Measurements from ENCODE around the gene UBAC1. TPM values are rescaled to one million over a fixed set of nuclear protein-coding genes. Genes with fewer than 3 reads are reported as not detected.

UBAC1 gene
- total RNA-seq, 4 donors from 2014 or later: 89.3 to 99.3 (median 96.9) TPM

DNA sequence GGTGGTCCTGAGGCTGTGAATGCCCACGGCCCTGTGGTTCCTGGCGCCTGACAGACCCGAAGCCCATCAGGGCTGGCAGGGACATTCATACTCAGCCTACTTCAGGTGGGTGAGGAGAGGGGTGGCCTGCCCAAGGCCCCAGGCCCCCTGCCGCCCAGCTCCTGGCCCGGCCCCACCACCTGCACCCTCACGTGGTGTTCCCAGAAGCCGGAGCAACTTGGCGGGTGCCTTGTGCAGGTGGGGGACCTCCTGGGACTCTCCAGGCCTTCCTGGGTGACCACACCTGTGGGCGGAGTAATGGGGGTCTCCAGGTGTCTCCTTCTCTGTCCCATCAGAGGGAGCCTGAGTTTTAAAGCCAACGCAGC lies 36.8 kb upstream of the UBAC1 start:
- 72 to 95% methylated on average over 4 to 7 of the region's 10 CpGs for WGBS, 2 donors
- TF ChIP-seq POLR2A (IDR thresholded peaks at IDR 0.05): no peak
- TF ChIP-seq, protein P1, sequence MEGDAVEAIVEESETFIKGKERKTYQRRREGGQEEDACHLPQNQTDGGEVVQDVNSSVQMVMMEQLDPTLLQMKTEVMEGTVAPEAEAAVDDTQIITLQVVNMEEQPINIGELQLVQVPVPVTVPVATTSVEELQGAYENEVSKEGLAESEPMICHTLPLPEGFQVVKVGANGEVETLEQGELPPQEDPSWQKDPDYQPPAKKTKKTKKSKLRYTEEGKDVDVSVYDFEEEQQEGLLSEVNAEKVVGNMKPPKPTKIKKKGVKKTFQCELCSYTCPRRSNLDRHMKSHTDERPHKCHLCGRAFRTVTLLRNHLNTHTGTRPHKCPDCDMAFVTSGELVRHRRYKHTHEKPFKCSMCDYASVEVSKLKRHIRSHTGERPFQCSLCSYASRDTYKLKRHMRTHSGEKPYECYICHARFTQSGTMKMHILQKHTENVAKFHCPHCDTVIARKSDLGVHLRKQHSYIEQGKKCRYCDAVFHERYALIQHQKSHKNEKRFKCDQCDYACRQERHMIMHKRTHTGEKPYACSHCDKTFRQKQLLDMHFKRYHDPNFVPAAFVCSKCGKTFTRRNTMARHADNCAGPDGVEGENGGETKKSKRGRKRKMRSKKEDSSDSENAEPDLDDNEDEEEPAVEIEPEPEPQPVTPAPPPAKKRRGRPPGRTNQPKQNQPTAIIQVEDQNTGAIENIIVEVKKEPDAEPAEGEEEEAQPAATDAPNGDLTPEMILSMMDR (IDR thresholded peaks at IDR 0.05): no peak
- H3K4me3 ChIP-seq (ENCODE audit: low read depth, poor library complexity, severe bottlenecking): no peak overlapping the region
- intact Hi-C loops (cut with DNase I; ENCODE audit: low total_unique reads): no loop called here
- no peak for DNase-seq (ENCODE audit: low spot score in 2 of 2)

DNA sequence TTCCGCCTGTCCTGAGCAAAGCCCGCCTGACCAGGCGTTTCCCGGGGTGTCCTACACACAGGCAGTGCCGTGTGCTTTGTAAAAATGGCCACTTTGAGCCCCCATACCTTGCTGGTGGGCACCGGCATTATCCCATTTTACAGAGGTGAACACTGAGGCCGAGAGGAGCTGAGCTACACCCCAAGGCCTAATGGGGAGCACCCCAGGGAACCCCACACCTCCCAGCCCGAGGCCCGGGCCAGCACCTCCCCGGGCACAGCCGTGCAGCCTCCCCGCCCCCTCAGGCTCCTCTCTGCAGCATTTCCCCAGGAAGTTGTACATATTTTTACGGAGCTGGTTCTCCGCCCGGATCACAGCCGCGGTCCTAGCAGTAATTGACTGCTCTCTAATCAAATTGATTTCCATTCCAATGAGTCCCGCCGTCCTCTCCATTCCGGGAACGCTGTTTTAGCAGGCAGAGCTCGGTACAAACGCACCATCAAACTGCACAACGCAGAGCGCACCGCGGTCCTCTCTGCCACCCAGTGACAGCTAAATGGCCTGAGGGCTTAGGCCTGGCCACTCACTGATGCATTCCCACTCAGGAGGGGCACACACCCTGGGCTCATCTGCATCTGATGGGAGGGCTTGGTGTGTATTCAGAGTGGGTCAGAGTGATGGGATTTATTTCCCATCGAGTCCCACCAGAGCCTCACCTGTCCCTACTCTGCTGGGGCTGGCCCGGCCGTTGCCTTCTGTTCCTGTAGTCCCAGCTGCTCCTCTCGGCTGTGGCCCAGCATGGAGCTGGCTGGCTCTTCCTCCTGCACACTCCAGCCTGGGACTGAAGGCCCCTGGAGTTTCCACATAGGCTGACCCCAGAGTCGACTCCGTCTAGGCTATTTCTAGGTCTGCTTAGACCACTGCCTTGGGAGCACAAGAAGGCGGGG lies 36.2 kb upstream of the UBAC1 start:
- 77 to 82% methylated on average over 33 of the region's 34 CpGs for WGBS, 2 donors
- H3K4me3 ChIP-seq (ENCODE audit: low read depth, poor library complexity, severe bottlenecking): no peak overlapping the region
- no peak for DNase-seq (ENCODE audit: low spot score in 2 of 2)
- TF ChIP-seq, protein P1 (IDR thresholded peaks at IDR 0.05): no peak
- no peak for TF ChIP-seq POLR2A (IDR thresholded peaks at IDR 0.05)
- intact Hi-C loops (cut with DNase I; ENCODE audit: low total_unique reads): no loop called here

DNA sequence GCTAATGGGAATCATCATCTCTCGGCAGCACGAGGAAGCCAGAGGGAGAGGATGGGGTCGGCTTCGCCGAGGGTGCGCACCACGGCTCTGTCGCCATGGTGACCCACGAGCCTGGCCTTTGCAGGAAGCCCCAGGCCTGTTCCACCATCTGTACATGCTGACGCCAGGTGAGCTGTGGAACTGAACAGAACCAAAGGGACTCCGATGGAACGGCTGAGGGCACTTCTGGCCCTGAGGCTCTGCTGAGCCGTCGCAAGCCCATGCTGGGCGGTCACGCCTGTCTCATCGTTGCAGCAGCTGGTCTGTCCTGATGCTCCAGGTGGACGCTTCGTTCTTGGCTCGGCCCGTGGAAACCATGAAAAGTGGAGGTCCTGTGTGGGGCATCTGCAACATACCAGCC lies 34.6 kb upstream of the UBAC1 start:
- intact Hi-C loops (cut with DNase I; ENCODE audit: low total_unique reads): no loop called here
- TF ChIP-seq, protein P1 (IDR thresholded peaks at IDR 0.05): no peak
- TF ChIP-seq POLR2A (IDR thresholded peaks at IDR 0.05): no peak
- WGBS, 2 donors: 92 to 94% methylated on average over 21 of the region's 21 CpGs
- no peak for DNase-seq (ENCODE audit: low spot score in 2 of 2)
- no peak overlapping the region for H3K4me3 ChIP-seq (ENCODE audit: low read depth, poor library complexity, severe bottlenecking)

DNA sequence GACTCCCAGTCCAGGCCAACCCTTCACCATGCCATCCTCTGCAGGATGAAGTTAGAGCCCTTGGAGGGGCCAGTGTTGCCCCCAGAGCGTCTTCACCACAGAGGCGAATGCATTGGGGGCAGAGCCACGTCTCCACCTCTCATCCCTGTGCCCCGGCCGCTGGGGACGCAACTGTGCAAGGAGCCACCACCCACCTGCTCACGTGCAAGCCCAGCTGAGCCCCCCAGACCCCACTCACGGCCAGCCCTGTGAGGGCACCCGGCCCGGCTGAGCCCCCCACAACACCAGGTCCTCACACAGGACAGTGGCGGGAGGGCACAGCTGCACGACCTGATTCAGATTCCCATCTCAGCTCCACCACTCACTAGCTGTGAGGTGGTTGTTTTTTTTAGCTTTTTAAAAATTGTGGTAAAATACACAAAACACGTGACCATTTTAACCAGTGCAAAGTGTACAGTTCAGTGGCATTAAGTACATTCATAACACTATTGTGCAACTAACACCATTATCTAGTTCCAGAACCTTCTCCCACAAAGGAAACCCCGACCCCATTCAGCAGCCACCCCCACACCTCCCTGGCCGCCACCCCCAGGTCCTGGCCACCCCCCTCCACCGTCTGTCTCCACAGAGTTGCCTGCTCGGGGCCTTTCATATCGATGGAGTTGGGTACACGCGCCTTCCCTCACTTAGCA lies 33.5 kb upstream of the UBAC1 start:
- H3K4me3 ChIP-seq (ENCODE audit: low read depth, poor library complexity, severe bottlenecking): no peak overlapping the region
- TF ChIP-seq, protein P1 (IDR thresholded peaks at IDR 0.05): no peak
- TF ChIP-seq POLR2A (IDR thresholded peaks at IDR 0.05): no peak
- 69 to 75% methylated on average over 20 of the region's 20 CpGs for WGBS, 2 donors
- intact Hi-C loops (cut with DNase I; ENCODE audit: low total_unique reads): no loop called here
- no peak for DNase-seq (ENCODE audit: low spot score in 2 of 2)

DNA sequence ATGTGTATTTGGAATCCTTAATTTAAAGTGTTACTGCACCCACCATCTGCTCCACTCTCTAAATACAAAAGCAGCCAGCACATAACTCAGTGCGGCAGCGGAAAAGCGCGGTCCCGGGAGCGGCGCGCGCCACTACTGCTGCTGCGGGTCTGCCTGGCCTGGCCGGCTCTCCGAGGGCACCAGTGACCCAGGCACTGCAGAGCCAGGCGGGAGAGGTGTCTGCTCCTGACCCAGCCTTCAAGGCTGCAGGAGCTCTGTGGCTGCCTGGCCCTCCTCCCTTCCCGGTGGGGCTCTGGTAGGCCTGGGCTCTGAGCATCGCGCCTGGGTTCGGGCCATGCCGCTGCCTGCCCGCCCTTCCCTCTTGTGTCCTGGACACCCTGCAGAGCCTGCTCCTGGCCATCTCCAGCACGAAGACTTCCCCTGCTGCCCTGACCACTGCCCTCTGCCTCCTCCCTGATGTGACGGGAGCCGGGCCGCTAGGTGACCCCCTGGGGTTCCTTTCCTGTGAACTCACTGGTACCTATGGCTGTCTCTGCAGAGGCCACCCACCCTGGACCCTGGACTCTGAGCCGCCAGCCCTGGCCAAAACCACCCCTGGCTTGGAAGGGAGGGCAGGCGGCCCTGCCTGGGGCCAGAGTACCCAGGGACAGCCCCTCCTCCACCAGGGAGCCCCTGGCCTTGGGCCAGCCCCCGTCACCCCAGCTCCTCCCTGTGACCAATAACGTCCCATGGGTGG lies 32.8 kb upstream of the UBAC1 start:
- intact Hi-C loops (cut with DNase I; ENCODE audit: low total_unique reads): no loop called here
- no peak for DNase-seq (ENCODE audit: low spot score in 2 of 2)
- WGBS, 2 donors: 76 to 77% methylated on average over 26 to 27 of the region's 27 CpGs
- TF ChIP-seq POLR2A (IDR thresholded peaks at IDR 0.05): no peak
- TF ChIP-seq, protein P1 (IDR thresholded peaks at IDR 0.05): no peak
- no peak overlapping the region for H3K4me3 ChIP-seq (ENCODE audit: low read depth, poor library complexity, severe bottlenecking)
